Vagina (tissue), 2 donors: ENCODE measurements around the gene PTPN5.

Experiments used
- CTCF ChIP-seq, 3 experiments: fragments of 450-650 bp in 2 of 3; fragments of 200-600 bp in 1 of 3; sonication (generic) in 1 of 3; IDR thresholded peaks; one replicate each; pipeline ENCODE4 v1.5.1; 2017 to 2019; ENCODE audit warnings: antibody characterized with exemption in 3 of 3, mild to moderate bottlenecking in 2 of 3, moderate library complexity in 2 of 3
- POLR2A ChIP-seq, 2 donors: fragments of 450-650 bp; IDR thresholded peaks; one replicate each; pipeline ENCODE4 v1.6.1; 2017; ENCODE audit warnings: antibody characterized with exemption in 2 of 2, mild to moderate bottlenecking in 2 of 2, moderate library complexity in 2 of 2
- POLR2AphosphoS5 ChIP-seq, 2 donors: sonication (generic); formaldehyde crosslinking; IDR thresholded peaks; one replicate each; pipeline ENCODE4 v1.9.0; 2017; ENCODE audit warnings: antibody characterized with exemption in 2 of 2, mild to moderate bottlenecking in 2 of 2, low read depth in 1 of 2; ENCODE audit not compliant: insufficient read depth in 1 of 2

- TF ChIP-seq POLR2A (IDR thresholded peaks at IDR 0.05) (no peak), CTCF (IDR thresholded peaks at IDR 0.05) (no peak), POLR2AphosphoS5 (IDR thresholded peaks at IDR 0.05; ENCODE audit: insufficient read depth in 1 of 2, low read depth in 1 of 2) (no peak)
Measured at GRCh38 chr11:18775492-18776292, 15.9 kb downstream of the PTPN5 start.
